Neutrophil (primary cell): ENCODE data around the gene PSD2.

Source experiments
- H3K27ac ChIP-seq: fragments of 200-600 bp; sonication (generic); 2 replicates; pipeline ENCODE4 v1.5.1; 2016; ENCODE audit warnings: mild to moderate bottlenecking, moderate library complexity
- H3K27me3 ChIP-seq: fragments of 200-600 bp; sonication (generic); 2 replicates; pipeline ENCODE4 v1.6.0; 2016; ENCODE audit warnings: mild to moderate bottlenecking
- H3K36me3 ChIP-seq: fragments of 200-600 bp; sonication (generic); 2 replicates; pipeline ENCODE4 v1.5.1; 2017
- H3K4me1 ChIP-seq, 2 experiments: fragments of 200-600 bp in 1 of 2; sonication (generic) in 1 of 2; 1 replicate in 1 of 2; 2 replicates in 1 of 2; pipeline versions ENCODE4 v1.5.1 to v1.6.1; 2013 to 2016; ENCODE audit warnings: low read depth in 1 of 2, low read length in 1 of 2, mild to moderate bottlenecking in 1 of 2, moderate library complexity in 1 of 2; ENCODE audit not compliant: control insufficient read depth in 1 of 2, insufficient read depth in 1 of 2
- H3K4me3 ChIP-seq, 2 experiments: fragments of 200-600 bp in 1 of 2; sonication (generic) in 1 of 2; 1 replicate in 1 of 2; 2 replicates in 1 of 2; pipeline ENCODE4 v1.5.1; 2013 to 2016; ENCODE audit warnings: low read depth in 1 of 2, low read length in 1 of 2, mild to moderate bottlenecking in 1 of 2, moderate library complexity in 1 of 2
- H3K9me3 ChIP-seq: fragments of 200-600 bp; sonication (generic); 2 replicates; pipeline ENCODE4 v1.5.1; 2016
- TF ChIP-seq, protein P1 (sequence below): fragments of 200-600 bp; sonication (generic); IDR thresholded peaks from 2 replicates; pipeline ENCODE4 v1.5.1; 2016; ENCODE audit warnings: antibody characterized with exemption

Gene PSD2

DNA sequence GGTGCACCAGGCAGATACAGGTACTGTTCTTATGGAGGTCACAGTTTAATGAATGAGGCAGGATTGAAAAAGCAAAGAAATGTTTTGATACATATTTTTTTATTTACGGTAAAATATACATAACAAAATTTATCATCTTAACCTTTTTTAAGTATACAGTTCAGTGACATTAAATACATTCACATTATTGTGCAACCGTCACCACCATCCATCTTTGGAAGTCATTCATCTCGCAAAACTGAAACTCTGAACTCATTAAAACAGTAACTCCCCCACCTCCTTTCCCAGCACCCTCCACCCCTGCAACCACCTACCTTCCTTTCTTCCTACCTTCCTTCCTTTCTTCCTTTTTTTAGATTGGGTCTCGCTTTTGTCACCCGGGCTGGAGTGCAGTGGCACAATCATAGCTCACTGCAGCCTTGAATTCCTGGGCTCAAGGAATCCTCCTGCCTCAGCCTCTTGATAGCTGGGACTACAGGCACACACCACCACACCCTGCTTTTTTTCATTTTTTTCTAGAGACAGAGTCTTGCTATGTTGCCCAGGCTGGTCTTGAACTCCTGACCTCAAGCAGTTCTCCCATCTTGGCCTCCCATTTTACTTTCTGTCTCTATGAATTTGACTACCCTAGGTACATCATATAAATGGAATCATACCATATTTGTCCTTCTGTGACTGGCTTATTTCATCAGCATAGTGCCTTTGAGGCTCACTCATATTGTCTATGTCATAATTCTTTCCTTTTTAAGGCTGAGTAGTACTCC, 22.5 kb upstream of the PSD2 start:
- Histone ChIP-seq H3K27me3 (peaks cover 30% of the 10 kb centered on the region), H3K36me3 (no peaks in the 10 kb centered on the region), H3K9me3 (no peaks in the 10 kb centered on the region), H3K27ac (no peak overlapping the region), H3K4me3 (no peak overlapping the region), H3K4me1 (peaks cover 4 to 9% of the 10 kb centered on the region in 2 experiments)
- TF ChIP-seq, protein P1, sequence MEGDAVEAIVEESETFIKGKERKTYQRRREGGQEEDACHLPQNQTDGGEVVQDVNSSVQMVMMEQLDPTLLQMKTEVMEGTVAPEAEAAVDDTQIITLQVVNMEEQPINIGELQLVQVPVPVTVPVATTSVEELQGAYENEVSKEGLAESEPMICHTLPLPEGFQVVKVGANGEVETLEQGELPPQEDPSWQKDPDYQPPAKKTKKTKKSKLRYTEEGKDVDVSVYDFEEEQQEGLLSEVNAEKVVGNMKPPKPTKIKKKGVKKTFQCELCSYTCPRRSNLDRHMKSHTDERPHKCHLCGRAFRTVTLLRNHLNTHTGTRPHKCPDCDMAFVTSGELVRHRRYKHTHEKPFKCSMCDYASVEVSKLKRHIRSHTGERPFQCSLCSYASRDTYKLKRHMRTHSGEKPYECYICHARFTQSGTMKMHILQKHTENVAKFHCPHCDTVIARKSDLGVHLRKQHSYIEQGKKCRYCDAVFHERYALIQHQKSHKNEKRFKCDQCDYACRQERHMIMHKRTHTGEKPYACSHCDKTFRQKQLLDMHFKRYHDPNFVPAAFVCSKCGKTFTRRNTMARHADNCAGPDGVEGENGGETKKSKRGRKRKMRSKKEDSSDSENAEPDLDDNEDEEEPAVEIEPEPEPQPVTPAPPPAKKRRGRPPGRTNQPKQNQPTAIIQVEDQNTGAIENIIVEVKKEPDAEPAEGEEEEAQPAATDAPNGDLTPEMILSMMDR = no peak

DNA sequence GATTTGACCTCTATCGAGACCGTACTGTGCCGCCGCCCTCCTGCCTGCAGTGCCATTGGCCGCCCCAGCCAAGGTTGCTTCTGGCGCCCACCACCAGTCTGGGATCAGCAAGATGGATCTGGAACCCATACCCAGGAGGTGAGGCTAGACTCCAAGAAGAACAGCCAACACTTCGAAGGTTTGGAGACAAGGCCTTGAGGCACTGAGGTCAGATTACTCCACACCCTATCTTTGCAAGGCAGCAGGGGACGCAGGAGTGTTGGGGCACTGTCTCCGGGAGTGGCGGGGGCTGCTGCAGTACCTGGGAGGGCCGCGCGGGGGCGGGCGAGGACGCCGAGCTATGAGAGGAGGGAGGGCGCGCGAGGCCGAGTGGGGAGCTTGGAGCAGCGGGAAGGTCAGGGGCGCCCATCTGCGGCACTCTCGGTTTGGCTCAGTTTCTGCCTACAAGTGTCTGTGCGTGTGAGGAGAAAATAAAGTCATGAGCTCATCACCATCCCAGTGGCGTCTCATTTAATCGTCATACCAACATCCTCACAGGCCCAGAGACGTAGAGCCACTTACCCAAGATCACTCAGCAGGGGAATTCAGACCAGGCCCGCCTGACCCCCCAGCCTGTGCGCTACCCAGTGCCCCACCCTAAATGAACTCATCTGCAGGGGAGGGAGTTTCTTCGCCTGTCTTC, 20.5 kb upstream of the PSD2 start:
- peaks cover 47% of the 10 kb centered on the region for H3K27me3 ChIP-seq
- peak overlapping the region; percentile 35 to 46 for H3K4me3 ChIP-seq
- TF ChIP-seq, protein P1 = peak; percentile 84
- peak overlapping the region; percentile 38 for H3K27ac ChIP-seq
- H3K9me3 ChIP-seq = no peaks in the 10 kb centered on the region
- peaks cover 4 to 9% of the 10 kb centered on the region in 2 experiments for H3K4me1 ChIP-seq
- no peaks in the 10 kb centered on the region for H3K36me3 ChIP-seq

DNA sequence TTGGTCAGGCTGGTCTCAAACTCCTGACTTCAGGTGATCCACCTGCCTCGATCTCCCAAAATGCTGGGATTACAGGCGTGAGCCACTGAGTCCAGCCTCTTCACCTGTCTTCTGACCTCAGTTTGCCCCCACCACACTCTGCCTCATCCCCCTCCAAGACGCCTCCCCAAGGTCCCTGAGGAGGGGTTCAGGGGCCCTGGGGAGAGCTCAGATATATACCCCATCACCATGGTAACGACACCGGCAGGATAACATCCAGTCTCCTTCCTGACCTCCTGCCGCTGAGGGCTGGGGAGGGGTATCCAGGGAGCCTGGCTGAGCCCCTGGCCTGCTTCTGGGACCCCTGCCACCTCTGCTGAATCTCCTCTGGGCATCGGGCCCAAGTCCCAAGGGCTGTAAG, 19.7 kb upstream of the PSD2 start:
- TF ChIP-seq, protein P1 = no peak

DNA sequence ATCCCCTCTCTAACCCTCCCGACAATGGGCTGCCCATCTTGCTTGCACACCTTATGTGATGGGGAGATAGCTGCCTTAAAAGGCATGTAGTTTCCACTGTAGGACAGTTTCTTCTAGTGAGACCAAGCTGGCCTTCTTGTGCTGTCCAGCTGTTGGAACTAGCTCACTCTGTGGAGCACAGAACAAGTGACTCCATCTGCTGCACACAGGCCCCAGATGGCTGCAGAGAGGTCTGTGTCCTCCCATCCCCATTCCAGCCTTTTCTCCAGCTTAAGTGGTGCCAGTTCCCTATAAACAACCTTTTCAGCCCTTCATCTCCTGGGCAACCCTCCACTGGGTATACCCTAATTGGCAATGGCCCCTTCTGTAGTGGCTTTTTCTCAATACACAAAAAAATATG, 18.7 kb upstream of the PSD2 start:
- Histone ChIP-seq H3K4me1 (peaks cover 4 to 9% of the 10 kb centered on the region in 2 experiments), H3K27ac (no peak overlapping the region), H3K4me3 (no peak overlapping the region), H3K9me3 (no peaks in the 10 kb centered on the region), H3K36me3 (no peaks in the 10 kb centered on the region), H3K27me3 (peaks cover 53% of the 10 kb centered on the region)
- TF ChIP-seq, protein P1 = no peak

More for the DNA sequence above, 19.7 kb upstream of the PSD2 start:
- no peak overlapping the region for H3K4me3 ChIP-seq
- peaks cover 4 to 9% of the 10 kb centered on the region in 2 experiments for H3K4me1 ChIP-seq
- H3K27ac ChIP-seq = no peak overlapping the region
- no peaks in the 10 kb centered on the region for H3K9me3 ChIP-seq
- H3K27me3 ChIP-seq = peaks cover 53% of the 10 kb centered on the region
- H3K36me3 ChIP-seq = no peaks in the 10 kb centered on the region

DNA sequence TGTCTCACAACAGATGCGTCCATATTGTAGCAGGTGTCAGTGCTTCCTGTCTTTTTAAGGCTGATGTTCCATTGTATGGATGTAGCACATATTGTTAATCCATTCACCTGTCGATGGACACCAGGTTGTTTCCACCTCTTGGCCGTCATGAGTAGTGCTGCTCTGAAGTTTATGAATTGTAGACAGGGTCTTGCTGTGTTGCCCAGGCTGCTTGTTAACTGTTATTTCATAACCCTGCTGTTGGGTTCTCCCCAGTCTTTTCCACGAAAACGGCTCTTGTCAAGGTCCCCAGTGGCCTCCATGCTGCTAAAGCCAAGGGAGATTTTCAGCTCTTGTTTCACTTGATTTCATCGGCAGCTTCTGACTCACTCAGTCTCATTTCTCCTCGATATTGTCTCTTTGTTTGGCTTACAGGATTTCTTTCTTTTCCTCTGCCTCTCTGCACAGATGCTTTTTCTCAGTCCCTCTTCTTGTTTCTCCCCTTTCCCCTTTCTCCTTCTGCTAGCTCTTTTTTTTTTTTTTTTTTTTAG, 12.1 kb upstream of the PSD2 start:
- peaks cover 7 to 12% of the 10 kb centered on the region in 2 experiments for H3K4me1 ChIP-seq
- no peaks in the 10 kb centered on the region for H3K36me3 ChIP-seq
- peaks cover 65% of the 10 kb centered on the region for H3K27me3 ChIP-seq
- H3K9me3 ChIP-seq = no peaks in the 10 kb centered on the region
- no peak overlapping the region for H3K4me3 ChIP-seq
- TF ChIP-seq, protein P1 = no peak
- no peak overlapping the region for H3K27ac ChIP-seq
